Camera-type eye (tissue), 1 donor: ENCODE measurements around the gene SIM1. TPM values are rescaled to one million over a fixed set of nuclear protein-coding genes. Genes with fewer than 3 reads are reported as not detected.

Experiments used
- total RNA-seq: library from RNA; depleted of rRNA; stranded (reverse); fragments of >200 nt; gene quantifications from one replicate; pipeline ENCODE4 v1.2.3, GENCODE V29; 2014

SIM1 gene
- total RNA-seq = not detected

GRCh38 chr6:100464903-100465700 is at the start of gene SIM1:
SIM1 (minus strand) TSS chr6:100464921; CDS start chr6:100463468, 1,453 bp downstream.

